DMS79 treated with DMSO at 0.1 percent for 48 hours (cell line): Measurements from ENCODE around the gene RAB11FIP2.
"Not testable (repeated sequence)": the region's sequence is repeated elsewhere in the genome, so short reads cannot be mapped to it uniquely, and the experiment has no call there.

Experiments used
- DNase-seq: peaks from one replicate; lab custom pipeline; 2025; lab: John Stamatoyannopoulos, UW

Gene RAB11FIP2, protein sequence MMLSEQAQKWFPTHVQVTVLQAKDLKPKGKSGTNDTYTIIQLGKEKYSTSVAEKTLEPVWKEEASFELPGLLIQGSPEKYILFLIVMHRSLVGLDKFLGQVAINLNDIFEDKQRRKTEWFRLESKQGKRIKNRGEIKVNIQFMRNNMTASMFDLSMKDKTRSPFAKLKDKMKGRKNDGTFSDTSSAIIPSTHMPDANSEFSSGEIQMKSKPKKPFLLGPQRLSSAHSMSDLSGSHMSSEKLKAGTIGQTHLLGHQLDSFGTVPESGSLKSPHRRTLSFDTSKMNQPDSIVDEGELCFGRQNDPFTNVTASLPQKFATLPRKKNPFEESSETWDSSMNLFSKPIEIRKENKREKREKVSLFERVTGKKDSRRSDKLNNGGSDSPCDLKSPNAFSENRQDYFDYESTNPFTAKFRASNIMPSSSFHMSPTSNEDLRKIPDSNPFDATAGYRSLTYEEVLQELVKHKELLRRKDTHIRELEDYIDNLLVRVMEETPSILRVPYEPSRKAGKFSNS

DNA sequence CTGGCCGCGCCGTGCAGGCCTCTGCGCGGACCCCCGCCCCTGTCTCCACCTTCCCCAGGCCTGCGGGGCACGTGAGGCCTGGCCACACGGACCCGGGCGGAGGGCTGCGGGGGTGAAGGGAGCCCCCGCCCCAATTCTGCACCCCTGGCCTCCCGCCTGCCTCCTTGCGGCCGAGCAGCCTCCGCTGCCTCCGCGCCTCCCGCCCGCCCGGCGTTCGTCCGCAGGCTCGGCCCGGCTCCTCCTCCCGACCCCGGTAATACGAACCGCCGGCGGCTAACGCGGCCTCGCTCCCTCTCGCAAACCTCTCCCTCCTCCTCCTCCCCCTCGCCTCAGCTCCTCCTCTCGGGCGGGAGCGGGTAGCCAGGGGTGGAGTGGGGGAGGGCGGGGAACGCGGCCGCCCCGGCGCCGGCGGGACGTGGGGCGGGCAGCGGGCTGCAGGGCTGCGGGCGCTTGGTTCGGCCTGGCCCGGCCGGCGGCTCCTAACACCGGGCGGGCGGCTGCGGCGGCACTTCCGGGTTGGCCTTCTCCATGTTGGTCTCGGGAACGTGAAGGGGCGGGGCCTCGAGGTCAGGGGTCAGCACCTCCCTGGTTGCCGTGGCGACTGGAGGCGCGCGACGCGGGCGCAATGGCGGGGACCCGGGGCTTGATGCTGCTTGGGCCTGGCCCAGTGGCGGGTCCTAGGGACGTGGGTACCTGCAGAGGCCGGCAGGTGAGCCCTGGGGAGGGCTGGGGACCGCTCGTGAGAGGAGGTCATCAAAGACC, at the start of gene RAB11FIP2:
RAB11FIP2 (minus strand) TSS at position 547 of the 762 bp plus-strand sequence. CDS start 778 bp downstream, outside the sequence.
- DNase-seq: peak; percentile 50

DNA sequence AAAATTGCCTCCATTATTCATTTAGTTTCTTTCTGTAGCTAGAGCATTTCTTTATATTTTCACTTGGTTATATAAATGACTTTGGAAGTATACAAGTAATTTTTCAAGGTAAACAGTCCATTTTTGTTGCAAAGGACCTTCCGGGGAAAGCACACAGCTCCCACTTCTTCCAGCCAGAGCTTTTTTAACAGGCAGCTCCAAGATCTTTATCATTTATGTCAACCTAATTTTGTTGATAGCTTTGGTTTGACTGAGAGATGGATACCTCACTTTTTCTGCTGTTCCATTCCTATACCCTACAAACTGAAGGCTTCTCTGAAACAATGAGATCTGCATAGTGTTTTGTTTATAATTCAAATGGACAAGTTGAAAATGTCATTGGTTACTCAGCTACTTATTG, 49.3 kb upstream of the RAB11FIP2 start:
- DNase-seq: no peak

DNA sequence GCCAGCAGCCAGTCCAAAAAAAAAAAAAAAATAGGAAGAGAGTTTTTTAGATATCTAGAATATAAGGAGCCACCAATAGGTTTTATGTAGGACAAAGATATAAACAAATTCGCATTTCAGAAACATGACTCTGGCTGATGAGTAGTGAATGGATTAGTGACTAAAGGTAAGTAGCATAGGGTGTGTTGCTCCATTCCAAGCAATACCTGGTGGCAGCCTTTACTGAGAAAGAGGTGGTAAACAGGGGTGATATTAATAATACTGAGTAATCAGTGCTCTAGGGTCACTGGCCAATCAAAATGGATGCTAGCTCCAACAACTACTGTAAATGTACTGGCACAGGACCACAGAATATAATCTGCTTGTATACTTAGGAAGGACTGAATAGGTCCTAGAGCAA, 45.5 kb upstream of the RAB11FIP2 start:
- DNase-seq: no peak

DNA sequence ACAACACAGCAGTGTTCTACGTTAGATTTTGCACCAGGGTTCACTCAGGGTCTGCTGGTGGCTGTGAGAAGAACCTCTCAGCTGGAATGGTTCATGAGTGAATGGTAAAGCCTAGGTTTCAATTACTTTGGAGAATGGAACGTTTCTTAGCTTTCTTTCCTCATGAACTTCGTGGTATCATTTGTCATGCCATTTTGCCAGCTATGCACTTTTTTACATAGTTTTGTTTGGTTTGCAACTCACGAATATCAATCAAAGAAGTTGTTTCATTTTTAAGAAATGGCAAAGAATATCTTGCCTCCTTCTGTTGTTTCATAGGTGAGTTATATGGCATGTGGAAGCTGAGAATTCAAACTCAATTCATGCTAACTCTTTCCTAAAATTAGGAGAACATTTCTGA, 34.1 kb upstream of the RAB11FIP2 start:
- DNase-seq: no peak

DNA sequence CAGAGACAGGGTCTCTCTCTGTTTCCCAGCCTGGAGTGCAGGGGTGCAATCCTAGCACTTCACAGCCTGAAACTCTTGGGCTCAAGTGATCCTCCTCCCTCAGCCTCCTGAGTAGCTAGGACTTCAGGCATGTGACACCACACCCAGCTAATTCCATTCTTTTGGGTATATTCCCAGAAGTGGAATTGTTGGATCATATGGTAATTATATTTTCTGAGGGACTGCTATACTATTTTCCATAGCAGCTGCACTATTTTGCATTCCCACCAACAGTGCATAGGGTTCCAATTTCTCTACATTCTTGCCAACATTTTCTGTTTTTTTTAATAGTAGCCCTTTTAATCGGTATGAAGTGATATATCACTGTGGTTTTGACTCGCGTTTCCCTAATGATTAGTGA, 30.0 kb upstream of the RAB11FIP2 start:
- no peak for DNase-seq

DNA sequence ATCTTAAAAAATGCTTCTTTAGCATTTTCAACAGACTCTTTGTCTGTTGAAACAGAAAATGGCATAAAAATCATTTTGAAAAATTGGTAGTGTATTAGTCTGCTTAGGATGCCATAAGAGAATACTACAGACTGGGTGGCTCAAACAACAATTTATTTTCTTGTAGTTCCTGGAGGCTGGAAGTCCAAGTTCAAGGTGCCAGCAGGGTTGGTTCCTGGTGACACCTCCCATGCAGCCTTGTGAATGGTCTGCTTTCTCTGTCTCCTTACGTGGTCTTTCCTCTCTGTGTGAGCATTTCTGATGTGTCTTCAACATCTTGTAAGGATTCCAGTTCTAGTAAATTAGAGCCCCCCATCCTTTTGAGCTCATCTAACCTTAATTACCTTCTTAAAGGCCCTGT, 26.1 kb upstream of the RAB11FIP2 start:
- DNase-seq: no peak

DNA sequence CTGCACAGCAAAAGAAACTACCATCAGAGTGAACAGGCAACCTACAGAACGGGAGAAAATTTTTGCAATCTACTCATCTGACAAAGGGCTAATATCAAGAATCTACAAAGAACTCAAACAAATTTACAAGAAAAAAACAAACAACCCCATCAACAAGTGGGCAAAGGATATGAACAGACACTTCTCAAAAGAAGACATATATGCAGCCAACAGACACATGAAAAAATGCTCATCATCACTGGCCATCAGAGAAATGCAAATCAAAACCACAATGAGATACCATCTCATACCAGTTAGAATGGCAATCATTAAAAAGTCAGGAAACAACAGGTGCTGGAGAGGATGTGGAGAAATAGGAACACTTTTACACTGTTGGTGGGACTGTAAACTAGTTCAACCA, 20.6 kb upstream of the RAB11FIP2 start:
- not testable (repeated sequence) for DNase-seq

DNA sequence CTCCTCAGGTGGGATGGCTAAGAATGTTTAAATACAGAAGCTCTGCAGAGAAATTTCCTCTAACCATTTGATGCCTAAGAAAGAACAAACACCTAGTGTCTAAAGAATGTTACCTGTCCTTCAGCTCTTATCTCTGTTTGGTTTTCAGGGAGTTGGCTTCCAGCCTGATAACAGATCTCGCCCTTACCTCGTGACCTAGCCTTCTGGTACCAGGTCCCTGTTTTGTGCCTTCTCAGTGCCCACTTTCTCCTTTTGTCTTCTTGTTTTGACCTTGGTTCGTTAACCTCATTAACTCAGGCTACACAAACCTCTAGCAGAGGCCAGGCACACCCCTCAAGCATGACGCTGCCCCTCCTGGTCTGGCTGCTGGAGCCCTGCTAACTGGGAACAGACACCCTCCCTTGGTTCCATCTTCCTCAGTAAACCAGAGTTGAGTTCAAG, 16.1 kb upstream of the RAB11FIP2 start:
- no peak for DNase-seq

DNA sequence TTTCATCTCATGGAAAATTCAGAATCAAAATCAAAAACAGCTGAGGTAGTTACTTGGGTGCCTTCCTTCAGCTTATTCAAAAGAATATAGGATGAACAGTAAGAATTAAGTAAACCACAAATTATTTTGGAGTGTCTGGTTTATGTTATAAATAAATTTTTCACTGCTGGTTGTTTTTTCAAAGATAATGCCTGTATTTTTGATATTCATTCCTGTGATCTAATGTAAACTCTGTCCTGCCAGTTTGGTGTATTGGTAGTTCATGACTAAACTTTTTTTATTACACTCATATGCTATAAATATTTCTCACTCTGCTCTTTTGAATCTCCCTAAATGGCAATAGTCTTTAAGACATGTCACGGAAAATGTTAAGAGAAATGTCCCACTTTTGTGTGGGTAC, 11.6 kb upstream of the RAB11FIP2 start:
- no peak for DNase-seq

DNA sequence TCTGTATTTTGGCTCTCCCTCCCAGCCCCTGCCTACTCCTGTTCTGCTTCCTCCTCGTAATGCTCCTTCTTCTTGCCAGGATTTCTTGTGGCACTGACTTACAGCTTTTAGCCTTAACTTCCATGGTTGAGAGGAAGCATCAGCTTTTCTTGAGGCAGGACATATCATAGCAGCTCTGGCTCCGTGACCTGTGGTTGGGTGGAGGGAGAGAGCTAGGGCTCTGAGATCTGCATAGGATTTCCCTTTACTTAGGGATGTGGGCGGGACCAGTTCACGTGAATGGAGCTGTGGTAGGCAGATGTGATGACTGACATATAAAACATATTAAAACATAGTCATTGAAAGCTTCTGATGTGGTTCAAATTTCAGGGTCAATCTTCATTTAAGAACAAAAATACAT, 10.6 kb upstream of the RAB11FIP2 start:
- DNase-seq: no peak

DNA sequence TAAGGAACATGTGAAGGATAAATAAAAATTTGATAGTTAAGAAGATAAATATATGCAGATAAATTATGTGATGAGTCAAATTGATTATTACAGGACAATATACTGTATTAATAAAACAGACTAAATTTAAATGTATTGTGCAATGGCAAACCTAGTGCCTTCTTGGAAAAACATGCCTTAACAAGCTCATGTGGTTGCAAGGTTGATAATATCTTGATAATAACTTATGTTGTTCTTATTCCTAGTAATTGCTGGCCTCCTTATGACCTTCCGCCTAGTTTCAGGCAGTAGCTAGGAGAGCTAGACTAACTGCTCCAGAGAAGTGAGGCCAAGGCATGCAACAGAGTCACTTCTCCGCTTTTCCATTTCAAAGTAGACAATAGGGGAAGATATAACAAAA, 7.6 kb upstream of the RAB11FIP2 start:
- no peak for DNase-seq

DNA sequence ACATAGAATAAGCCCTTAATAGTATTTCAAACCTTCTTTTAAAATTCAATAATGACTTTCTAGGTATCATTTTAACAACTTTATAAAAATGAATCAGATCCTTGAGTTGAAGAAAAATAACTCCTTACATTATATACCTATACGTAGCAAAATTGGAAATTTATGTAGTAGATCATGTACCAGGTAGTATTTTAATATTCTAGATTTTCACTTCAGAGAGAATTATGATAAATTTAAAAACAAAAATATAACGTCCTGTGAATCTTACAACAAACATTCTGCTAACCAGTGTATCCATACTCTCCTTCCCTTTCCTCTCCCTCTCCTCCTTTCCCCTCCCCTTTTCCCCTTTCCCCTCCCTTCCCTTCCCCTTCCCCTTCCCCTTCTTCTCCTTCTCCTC, 6.1 kb upstream of the RAB11FIP2 start:
- no peak for DNase-seq

DNA sequence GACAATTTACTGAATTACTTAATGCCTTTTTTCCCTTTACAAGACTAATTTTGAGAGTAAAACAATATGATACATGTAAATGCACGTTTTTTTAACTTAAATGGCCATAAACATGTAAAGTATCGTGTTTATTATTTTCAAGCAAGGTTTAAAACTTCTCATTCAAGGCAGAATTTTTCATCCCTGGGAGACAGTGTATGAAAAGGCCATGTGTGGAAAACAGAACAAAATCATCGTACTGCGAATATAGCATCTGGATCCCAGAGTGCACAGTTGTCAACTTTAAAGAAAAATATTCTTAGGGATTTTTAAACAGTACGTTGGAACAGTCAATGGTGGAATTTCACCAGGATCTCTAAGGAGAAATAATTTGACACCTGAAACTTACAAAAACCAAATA, 1.1 kb upstream of the RAB11FIP2 start:
- DNase-seq: no peak

DNA sequence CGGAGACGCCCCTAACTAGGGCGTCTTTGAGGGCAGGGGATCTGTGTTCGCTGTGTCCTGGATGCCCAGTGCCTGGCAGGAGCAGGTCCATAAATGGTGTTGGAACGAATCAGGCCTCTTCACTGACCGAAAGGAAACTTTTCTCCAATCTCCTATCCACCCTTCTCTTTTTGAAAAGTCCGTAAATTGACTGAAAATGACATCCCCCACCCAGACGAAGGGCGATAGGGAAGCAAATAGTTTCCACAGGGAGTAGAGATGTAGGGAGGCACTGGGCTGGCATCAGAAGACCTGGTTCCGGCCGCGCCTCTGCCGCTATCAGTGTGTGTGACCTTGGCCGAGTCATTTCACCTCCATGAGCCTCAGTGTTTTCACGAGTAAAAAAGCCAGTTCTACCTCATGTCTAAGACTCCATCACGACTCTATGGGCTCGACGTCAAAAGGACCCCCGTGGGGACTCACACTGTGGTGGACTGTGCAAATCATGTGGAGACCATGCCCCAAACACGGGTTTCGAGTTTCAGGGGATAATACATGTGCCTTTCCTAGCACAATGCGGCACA, 497 bp upstream of the RAB11FIP2 start:
- DNase-seq: no peak

DNA sequence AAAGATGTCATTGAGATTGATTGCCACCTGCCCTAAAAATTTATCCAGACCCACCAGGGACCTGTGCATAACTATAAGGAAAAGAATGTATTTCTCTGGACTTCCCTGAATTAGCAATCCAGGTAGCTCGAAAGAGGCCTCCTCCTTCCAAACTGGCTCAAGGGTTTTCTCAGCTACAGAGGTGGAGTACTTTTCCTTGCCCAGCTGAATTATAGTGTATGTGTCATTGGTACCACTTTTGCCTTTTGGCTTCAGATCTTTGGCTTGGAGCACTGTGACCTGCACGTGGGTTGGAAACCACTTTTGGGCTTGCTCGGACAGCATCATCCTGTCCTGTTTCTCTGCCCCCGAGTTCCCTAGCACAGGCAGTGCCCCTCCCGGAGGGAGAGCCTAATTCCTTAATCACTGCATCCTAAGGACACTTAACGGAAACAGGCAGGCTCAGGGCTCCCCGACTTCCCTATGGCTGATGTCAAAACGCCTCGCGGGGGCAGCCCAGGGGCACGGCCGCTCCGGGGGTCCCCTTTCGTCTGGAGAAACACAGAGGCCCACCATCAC, 825 bp downstream of the RAB11FIP2 start:
- peak; percentile 17 for DNase-seq

DNA sequence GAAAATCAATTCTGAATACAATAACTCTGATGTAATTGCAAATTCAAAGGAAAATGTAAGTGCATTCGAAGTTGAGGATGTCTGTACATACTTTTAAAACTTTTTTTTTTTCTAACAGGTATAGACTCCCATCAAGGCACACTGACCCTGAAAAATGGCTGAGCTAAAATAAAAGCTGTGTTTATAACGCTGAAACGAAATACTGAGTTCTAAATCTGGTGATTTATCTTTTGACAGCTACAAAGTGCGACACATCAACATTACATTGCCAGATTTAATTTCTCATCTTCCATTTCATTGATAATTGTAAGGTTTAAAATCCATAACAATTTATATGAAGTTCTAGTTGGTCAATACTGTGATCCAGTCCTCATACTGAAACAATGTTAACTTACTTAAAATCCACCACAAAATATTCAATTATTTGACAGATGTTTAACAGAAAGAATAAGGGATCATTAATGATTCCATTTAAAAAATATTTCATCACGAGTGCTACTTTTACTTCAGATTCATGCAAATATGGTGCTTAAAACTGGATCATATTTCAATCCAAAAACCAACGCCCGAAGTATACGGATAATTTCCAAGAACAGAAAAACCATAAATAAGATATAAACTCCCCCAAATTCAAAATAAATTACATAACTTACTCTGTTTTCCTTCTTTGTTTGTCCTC, 1.4 kb downstream of the RAB11FIP2 start:
- no peak for DNase-seq

DNA sequence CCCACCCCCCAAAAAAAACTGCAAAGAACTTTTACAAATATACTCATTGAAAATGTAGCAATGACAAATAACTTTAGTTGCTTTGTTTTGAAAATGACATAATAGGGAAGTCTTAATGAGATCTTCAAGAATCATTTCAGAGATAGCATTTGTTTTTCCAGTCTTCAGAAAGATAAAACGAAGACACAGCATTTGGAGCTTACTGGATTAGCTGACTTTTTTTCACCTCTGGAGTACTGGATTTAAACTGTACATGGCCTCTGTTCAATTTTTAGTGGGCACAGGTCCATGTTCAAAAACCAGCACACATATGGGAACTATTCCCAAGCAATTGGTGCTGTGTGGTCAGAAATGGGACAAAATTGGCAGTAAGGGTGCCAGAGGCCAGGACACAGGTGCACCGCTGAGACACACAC, 3.9 kb downstream of the RAB11FIP2 start:
- no peak for DNase-seq

DNA sequence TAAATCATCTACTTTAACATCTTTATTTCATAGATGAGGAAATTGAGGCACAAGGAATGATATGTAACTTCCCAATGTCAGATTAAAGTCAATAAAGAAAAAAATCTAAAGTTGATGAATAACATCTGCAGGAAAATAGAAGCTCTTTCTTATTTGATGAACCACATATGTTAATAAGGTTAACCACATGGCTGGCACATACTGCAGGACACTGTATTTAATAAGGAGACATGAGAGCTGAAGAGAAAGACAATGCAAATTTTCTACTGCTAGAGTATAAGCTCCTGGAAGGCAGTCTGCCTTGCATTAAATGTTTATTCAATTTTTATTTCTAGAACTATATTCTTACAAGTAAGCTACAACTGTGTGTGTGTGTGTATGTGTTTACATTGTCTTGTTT, 4.4 kb downstream of the RAB11FIP2 start:
- no peak for DNase-seq

DNA sequence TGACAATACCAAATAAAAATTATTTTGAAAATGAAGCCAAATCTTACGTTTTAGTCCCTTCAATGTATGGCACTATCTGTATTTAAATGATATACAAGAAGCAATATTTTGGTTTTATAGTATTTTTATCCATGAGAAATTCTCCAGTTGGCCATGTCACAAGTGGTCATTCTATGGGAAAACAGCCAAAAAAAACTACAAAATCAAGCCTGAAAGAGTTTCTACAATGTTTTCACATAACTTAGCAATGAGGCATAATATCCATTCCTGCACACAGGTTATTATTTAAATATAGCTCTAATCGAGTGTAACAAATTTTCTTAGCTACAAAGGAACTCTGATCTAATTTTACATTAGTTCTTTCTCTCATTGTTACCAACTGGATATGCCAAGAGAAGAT, 5.4 kb downstream of the RAB11FIP2 start:
- no peak for DNase-seq

DNA sequence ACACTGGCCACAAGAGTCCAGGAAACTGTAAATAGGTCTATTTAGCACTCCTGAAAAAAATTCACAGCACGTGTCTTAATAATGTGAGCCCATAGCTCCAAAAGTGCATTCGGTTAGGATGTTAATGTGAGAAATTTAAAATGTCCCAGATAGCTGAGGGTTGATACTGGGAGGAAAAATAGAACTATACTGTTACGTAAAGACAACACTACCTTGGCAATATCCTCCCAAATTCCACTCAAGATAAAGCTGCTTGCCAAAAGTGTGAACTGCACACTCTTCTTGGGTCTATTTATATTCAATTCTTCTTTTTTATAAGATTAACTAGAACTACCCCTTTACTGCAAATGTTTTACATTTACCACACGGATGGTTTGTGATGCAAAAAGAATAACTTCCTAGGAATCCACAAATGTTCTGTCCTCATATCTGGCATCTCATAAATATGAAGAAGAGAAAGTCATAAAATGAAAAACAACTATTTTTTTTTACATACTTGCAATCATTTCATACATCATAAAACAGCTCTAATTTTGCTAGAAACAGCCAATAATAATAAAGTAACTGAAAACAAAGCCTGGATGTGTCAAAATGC, 10.4 kb downstream of the RAB11FIP2 start:
- DNase-seq: no peak

DNA sequence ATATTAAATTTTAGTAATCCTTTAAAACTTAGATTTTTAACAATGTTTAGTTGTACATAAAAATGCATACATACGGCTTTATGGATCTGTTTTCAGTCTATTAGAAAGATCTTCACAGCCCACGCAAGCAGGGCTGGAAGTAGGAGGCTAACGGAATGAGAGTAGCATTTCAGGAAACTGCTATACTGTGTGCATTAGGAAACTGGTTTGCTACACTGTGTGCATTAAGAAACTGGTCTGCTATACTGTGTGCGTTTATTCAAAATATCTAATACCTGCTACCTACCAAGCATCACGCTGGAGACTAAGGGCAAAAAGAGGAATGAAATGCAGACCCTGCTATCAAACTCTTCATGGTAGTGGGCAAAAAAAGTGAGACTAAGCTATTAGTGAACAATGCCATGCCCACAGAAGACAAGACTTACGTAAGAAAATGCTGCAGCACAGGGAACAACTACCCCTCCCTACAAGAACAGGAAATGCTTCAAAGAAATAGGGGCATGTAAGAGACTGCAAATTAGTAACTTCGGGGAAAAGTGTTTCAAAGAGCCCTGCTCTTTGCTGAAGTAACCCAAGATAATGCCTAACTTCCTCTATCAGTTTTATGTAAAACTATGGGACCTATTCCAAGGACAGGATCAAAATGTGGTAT, 11.3 kb downstream of the RAB11FIP2 start:
- DNase-seq: no peak
